GM18858 (cell line): ENCODE results near the gene CHMP2A.
"Not testable (repeated sequence)": the region's sequence is repeated elsewhere in the genome, so short reads cannot be mapped to it uniquely, and the experiment has no call there.

Experiments
- ATAC-seq: cut with Tn5 transposase; IDR thresholded peaks from one replicate; pipeline ENCODE4 v1.9.1; 2021; ENCODE audit not compliant: unreplicated experiment

Gene CHMP2A

GRCh38 chr19:58513694-58514563 lies 41.0 kb downstream of the CHMP2A start:
- peak; percentile 61 for ATAC-seq

GRCh38 chr19:58513213-58513693 lies 41.7 kb downstream of the CHMP2A start:
- ATAC-seq, result no peak

- ATAC-seq, result no peak
These were observed 43.3 kb downstream of the CHMP2A start, which contains the start of gene SLC27A5 for GRCh38 chr19:58511353-58512208. Gene SLC27A5, minus strand, starts transcription at chr19:58511992. Its CDS starts 37 bp downstream, at chr19:58511955.

- no peak for ATAC-seq
These were observed 44.6 kb downstream of the CHMP2A start for GRCh38 chr19:58510084-58510862.

- no peak for ATAC-seq
These were observed 45.2 kb downstream of the CHMP2A start for GRCh38 chr19:58509731-58510083.

GRCh38 chr19:58507602-58508223 lies 47.2 kb downstream of the CHMP2A start:
- not testable (repeated sequence) for ATAC-seq
